ENCODE data around the gene PCNX3. TPM values are rescaled to one million over a fixed set of nuclear protein-coding genes. Genes with fewer than 3 reads are reported as not detected.
A peak's percentile ranks its signal among the peaks of the same experiment; 100 is the strongest.

Gene PCNX3
- total and polyA plus RNA-seq, 2 of the 13 experiments (the other 11 are each of a cell fraction or from before 2014, with no cell fraction given), result 16.2 to 23.0 TPM

DNA sequence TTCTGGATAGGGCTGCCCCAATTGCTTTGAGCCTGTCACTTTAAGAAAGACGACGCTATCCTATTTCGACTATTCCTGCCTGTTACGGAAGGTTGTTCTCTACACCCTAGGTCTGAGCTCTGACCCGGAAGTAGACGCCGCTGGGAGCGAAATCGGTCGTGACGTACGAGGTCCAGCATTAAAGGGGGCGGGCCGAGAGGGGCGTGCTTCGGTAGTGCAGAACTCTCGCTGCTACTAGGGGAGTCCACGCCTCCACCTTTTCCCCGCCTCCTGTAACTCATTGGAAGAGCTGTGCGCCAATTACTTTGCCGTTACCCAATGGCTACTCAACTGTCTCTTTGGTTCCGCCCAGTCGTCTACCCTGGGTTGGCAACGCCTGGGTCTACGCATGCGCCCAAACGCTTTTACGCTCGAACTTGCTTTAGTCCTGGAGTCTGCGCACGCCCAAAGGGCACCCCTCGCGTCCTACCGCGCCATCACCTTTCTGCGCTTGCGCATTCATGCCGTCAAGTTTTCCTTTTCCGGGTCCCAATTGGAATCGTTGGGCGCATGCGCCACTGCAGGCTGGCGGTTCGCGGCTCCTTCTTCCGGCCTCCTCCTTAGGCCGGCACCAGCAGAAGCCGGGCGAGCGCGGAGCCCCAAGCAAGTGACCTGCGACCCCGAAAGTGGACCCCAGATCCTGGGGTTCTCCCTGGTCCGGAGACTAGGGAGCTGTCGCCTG is at the start of gene PCNX3 (continued):
- TF ChIP-seq CCAR2 (optimal IDR thresholded peaks at IDR 0.05; ENCODE audit: low read depth, low read length), result peak; percentile 44
- TF ChIP-seq MYNN (CRISPR knock-in tag; IDR thresholded peaks at IDR 0.05; ENCODE audit: low read depth), result no peak
- TF ChIP-seq SPEN (CRISPR knock-in tag; IDR thresholded peaks at IDR 0.05; ENCODE audit: low read depth), result peak; percentile 87; the same call in 1 of the 2 replicates
- TF ChIP-seq, protein P1, sequence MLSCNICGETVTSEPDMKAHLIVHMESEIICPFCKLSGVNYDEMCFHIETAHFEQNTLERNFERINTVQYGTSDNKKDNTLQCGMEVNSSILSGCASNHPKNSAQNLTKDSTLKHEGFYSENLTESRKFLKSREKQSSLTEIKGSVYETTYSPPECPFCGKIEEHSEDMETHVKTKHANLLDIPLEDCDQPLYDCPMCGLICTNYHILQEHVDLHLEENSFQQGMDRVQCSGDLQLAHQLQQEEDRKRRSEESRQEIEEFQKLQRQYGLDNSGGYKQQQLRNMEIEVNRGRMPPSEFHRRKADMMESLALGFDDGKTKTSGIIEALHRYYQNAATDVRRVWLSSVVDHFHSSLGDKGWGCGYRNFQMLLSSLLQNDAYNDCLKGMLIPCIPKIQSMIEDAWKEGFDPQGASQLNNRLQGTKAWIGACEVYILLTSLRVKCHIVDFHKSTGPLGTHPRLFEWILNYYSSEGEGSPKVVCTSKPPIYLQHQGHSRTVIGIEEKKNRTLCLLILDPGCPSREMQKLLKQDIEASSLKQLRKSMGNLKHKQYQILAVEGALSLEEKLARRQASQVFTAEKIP (CRISPR knock-in tag; IDR thresholded peaks at IDR 0.05; ENCODE audit: borderline replicate concordance), result no peak
- TF ChIP-seq NFKBIZ (CRISPR knock-in tag; IDR thresholded peaks at IDR 0.05), result no peak
- TF ChIP-seq, protein P2, sequence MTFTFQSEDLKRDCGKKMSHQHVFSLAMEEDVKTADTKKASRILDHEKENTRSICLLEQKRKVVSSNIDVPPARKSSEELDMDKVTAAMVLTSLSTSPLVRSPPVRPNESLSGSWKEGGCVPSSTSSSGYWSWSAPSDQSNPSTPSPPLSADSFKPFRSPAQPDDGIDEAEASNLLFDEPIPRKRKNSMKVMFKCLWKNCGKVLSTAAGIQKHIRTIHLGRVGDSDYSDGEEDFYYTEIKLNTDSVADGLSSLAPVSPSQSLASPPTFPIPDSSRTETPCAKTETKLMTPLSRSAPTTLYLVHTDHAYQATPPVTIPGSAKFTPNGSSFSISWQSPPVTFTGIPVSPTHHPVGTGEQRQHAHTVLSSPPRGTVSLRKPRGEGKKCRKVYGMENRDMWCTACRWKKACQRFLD (CRISPR knock-in tag; IDR thresholded peaks at IDR 0.05; ENCODE audit: borderline replicate concordance), result 0 out of 2 replicates have a peak, but pooled peaks have one; percentile 26
- TF ChIP-seq THYN1 (CRISPR knock-in tag; IDR thresholded peaks at IDR 0.05; ENCODE audit: borderline replicate concordance, low read depth), result no peak
- no peak for TF ChIP-seq ZBTB7A (CRISPR knock-in tag; IDR thresholded peaks at IDR 0.05)
- no peak for TF ChIP-seq ZNF225 (CRISPR knock-in tag; IDR thresholded peaks at IDR 0.05)
- TF ChIP-seq, protein P3, sequence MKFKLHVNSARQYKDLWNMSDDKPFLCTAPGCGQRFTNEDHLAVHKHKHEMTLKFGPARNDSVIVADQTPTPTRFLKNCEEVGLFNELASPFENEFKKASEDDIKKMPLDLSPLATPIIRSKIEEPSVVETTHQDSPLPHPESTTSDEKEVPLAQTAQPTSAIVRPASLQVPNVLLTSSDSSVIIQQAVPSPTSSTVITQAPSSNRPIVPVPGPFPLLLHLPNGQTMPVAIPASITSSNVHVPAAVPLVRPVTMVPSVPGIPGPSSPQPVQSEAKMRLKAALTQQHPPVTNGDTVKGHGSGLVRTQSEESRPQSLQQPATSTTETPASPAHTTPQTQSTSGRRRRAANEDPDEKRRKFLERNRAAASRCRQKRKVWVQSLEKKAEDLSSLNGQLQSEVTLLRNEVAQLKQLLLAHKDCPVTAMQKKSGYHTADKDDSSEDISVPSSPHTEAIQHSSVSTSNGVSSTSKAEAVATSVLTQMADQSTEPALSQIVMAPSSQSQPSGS (CRISPR knock-in tag; IDR thresholded peaks at IDR 0.05), result peak; percentile 68; the same call in 1 of the 2 replicates
- TF ChIP-seq, protein P4, sequence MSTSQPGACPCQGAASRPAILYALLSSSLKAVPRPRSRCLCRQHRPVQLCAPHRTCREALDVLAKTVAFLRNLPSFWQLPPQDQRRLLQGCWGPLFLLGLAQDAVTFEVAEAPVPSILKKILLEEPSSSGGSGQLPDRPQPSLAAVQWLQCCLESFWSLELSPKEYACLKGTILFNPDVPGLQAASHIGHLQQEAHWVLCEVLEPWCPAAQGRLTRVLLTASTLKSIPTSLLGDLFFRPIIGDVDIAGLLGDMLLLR (CRISPR knock-in tag; IDR thresholded peaks at IDR 0.05), result no peak
- TF ChIP-seq STAT5B (CRISPR knock-in tag; IDR thresholded peaks at IDR 0.05), result no peak
- TF ChIP-seq, protein P5, sequence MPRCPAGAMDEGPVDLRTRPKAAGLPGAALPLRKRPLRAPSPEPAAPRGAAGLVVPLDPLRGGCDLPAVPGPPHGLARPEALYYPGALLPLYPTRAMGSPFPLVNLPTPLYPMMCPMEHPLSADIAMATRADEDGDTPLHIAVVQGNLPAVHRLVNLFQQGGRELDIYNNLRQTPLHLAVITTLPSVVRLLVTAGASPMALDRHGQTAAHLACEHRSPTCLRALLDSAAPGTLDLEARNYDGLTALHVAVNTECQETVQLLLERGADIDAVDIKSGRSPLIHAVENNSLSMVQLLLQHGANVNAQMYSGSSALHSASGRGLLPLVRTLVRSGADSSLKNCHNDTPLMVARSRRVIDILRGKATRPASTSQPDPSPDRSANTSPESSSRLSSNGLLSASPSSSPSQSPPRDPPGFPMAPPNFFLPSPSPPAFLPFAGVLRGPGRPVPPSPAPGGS (CRISPR knock-in tag; IDR thresholded peaks at IDR 0.05), result 0 out of 2 replicates have a peak, but pooled peaks have one; percentile 31
- TF ChIP-seq FOXA3 (CRISPR knock-in tag; IDR thresholded peaks at IDR 0.05), result peak; percentile 63
- TF ChIP-seq ZC3H13 (CRISPR knock-in tag; IDR thresholded peaks at IDR 0.05), result peak; percentile 76; the same call in 1 of the 2 replicates
- TF ChIP-seq, protein P6, sequence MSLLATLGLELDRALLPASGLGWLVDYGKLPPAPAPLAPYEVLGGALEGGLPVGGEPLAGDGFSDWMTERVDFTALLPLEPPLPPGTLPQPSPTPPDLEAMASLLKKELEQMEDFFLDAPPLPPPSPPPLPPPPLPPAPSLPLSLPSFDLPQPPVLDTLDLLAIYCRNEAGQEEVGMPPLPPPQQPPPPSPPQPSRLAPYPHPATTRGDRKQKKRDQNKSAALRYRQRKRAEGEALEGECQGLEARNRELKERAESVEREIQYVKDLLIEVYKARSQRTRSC (CRISPR knock-in tag; IDR thresholded peaks at IDR 0.05; ENCODE audit: low read depth), result no peak
- TF ChIP-seq HHEX (CRISPR knock-in tag; IDR thresholded peaks at IDR 0.05), result no peak
